MCF 10A (cell line): ENCODE measurements around the gene CD8B. TPM values are rescaled to one million over a fixed set of nuclear protein-coding genes. Genes with fewer than 3 reads are reported as not detected.

ENCODE experiments used
- BruUV-seq: library from RNA; stranded (reverse); fragments of 400-500 nt; replicated peaks from 2 replicates; lab custom pipeline; 2021; lab: Mats Ljungman, UMichigan
- CTCF ChIA-PET: fragments of 300-600 bp; sonication (Branson Sonifier 250); formaldehyde crosslinking; extraction: SDS; loops from one replicate; lab custom pipeline; 2021; ENCODE audit warnings: antibody characterized with exemption, inconsistent platforms; lab: Yijun Ruan, JAX
- POLR2A ChIA-PET: fragments of 300-600, 350-650 bp; sonication (Branson Sonifier 250); formaldehyde crosslinking; extraction: SDS; loops from one replicate; lab custom pipeline; 2020; ENCODE audit warnings: antibody characterized with exemption, inconsistent platforms; lab: Yijun Ruan, JAX
- DNase-seq: peaks from one replicate; pipeline ENCODE4 v3.0.0-alpha.2; 2018; ENCODE audit not compliant: unreplicated experiment
- H3K27ac Mint-ChIP-seq: one replicate; pipeline ENCODE4 v1.8.0; 2022; ENCODE audit warnings: mild to moderate bottlenecking, low read depth, mixed read lengths; ENCODE audit not compliant: unreplicated experiment
- H3K27me3 Mint-ChIP-seq: one replicate; pipeline ENCODE4 v1.8.0; 2022; ENCODE audit warnings: mixed read lengths; ENCODE audit not compliant: insufficient read depth, unreplicated experiment
- H3K36me3 Mint-ChIP-seq: one replicate; pipeline ENCODE4 v1.8.0; 2022; ENCODE audit warnings: mild to moderate bottlenecking, moderate library complexity, mixed read lengths; ENCODE audit not compliant: insufficient read depth, unreplicated experiment
- H3K4me1 Mint-ChIP-seq: one replicate; pipeline ENCODE4 v1.8.0; 2022; ENCODE audit warnings: mixed read lengths; ENCODE audit not compliant: insufficient read depth, unreplicated experiment
- H3K4me3 Mint-ChIP-seq: one replicate; pipeline ENCODE4 v1.8.0; 2022; ENCODE audit warnings: mild to moderate bottlenecking, moderate library complexity, mixed read lengths; ENCODE audit not compliant: unreplicated experiment
- H3K9me3 Mint-ChIP-seq: one replicate; pipeline ENCODE4 v1.8.0; 2022; ENCODE audit warnings: mixed read lengths; ENCODE audit not compliant: unreplicated experiment
- intact Hi-C: fragments of 100-400 bp; cut with micrococcal nuclease; formaldehyde crosslinking; loops from 2 replicates; pipeline ENCODE4 v1.14.1; 2022
- total RNA-seq: library from RNA; stranded (reverse); gene quantifications from 2 replicates; pipeline ENCODE4 v1.2.3, GENCODE V29; 2022
- TF ChIP-seq, protein P1 (sequence below): fragments of 200-600 bp; IDR thresholded peaks from one replicate; pipeline ENCODE4 v1.8.0; 2022; ENCODE audit warnings: antibody characterized with exemption, mild to moderate bottlenecking; ENCODE audit not compliant: unreplicated experiment

The CD8B gene
- total RNA-seq, 1 experiment from 2014 or later, result not detected

DNA sequence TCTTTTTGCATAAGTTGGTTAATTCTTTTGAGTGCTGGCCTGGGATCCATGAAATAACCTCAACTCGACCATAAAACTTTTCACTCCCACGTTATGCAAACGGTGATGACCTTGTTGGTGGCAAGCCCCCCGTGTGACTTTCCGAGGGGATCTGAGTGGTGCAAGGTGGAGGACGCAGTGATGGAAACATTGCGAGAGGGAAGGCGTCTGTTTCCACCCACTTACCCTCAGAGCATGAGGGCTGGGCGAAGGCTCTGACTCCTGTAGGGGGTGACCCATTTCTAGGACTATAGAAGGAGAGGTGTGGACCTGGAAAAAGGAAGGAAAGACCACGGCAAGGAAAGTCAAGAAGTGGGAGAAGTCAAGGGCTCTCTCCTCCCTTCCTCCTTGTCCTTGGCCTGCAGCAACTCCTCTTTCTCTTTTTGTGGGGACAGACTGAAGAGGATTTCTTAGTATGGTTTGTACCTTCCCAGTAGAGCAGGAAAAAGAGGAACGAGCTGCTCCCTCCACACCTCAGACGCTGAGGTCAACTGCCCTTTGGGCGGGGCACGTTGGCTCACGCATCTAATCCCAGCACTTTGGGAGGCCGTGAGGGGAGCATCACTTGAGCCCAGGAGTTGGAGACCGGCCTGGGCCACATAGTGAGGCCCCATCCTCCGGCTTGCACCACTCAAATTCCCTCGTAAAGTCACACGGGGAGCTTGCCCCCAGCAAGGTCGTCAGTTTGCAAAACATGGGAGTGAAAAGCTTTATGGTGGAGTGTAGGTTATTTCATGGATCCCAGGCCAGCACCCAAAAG is 55.4 kb downstream of the CD8B start:
- CTCF ChIA-PET, result interaction anchor here (0.7 to 2.0 kb wide), 2 partner anchors 41 to 432 kb away, joined by 4 to 12 read pairs; no protein-coding TSS in a partner anchor

DNA sequence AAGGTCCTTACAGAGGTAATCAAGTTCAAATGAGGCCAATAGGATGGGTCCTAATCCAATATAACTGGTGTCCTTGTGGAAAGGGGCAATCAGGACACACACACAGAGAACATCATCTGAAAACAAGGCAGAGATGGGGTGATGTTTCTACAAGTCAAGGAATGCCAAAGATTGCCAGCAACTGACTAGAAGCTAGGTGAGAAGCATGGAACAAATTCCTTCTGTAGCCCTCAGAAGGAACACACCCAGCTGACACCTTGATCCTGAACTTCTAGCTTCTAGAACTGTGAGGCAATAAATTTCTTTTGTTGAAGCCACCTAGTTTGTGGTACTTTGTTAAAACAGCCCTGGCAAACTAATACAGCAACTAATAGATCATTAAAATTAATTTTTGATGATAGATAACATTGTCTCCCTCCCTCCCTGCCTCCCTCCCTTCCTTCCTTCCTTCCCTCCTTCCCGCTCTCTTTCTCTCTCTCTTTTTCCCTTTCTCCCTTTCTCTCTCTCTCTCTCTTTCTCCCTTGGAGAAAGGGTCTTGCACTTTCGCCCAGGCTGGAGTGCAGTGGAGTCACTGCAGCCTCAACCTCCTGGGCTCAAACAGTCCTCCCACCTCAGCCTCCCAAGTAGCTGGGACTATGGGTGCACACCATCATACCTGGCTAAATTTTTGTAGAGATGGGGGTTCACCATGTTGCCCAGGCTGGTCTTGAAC is 60.7 kb downstream of the CD8B start:
- no peaks in the 10 kb centered on the region for H3K4me1 Mint-ChIP-seq
- BruUV-seq, result no TSS peak
- no peaks in the 10 kb centered on the region for H3K27me3 Mint-ChIP-seq
- no peak overlapping the region for H3K4me3 Mint-ChIP-seq
- DNase-seq, result no peak
- ChIA-PET CTCF (interaction anchor here (1.3 kb wide), 1 partner anchor 36 kb away, joined by 5 read pairs; no protein-coding TSS in a partner anchor), POLR2A (no interaction called here)
- no peaks in the 10 kb centered on the region for H3K36me3 Mint-ChIP-seq
- H3K9me3 Mint-ChIP-seq, result peaks cover 15% of the 10 kb centered on the region
- no peak overlapping the region for H3K27ac Mint-ChIP-seq
- intact Hi-C loops, result no loop called here
- TF ChIP-seq, protein P1, sequence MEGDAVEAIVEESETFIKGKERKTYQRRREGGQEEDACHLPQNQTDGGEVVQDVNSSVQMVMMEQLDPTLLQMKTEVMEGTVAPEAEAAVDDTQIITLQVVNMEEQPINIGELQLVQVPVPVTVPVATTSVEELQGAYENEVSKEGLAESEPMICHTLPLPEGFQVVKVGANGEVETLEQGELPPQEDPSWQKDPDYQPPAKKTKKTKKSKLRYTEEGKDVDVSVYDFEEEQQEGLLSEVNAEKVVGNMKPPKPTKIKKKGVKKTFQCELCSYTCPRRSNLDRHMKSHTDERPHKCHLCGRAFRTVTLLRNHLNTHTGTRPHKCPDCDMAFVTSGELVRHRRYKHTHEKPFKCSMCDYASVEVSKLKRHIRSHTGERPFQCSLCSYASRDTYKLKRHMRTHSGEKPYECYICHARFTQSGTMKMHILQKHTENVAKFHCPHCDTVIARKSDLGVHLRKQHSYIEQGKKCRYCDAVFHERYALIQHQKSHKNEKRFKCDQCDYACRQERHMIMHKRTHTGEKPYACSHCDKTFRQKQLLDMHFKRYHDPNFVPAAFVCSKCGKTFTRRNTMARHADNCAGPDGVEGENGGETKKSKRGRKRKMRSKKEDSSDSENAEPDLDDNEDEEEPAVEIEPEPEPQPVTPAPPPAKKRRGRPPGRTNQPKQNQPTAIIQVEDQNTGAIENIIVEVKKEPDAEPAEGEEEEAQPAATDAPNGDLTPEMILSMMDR, result no peak

More for the DNA sequence above, 55.4 kb downstream of the CD8B start:
- no peak overlapping the region for H3K4me3 Mint-ChIP-seq
- H3K4me1 Mint-ChIP-seq, result peaks cover 6% of the 10 kb centered on the region
- no peaks in the 10 kb centered on the region for H3K27me3 Mint-ChIP-seq
- no peak overlapping the region for H3K27ac Mint-ChIP-seq
- DNase-seq, result no peak
- intact Hi-C loops, result no loop called here
- TF ChIP-seq, protein P1, result no peak
- POLR2A ChIA-PET, result no interaction called here
- no peaks in the 10 kb centered on the region for H3K36me3 Mint-ChIP-seq
- no TSS peak for BruUV-seq
- no peaks in the 10 kb centered on the region for H3K9me3 Mint-ChIP-seq

DNA sequence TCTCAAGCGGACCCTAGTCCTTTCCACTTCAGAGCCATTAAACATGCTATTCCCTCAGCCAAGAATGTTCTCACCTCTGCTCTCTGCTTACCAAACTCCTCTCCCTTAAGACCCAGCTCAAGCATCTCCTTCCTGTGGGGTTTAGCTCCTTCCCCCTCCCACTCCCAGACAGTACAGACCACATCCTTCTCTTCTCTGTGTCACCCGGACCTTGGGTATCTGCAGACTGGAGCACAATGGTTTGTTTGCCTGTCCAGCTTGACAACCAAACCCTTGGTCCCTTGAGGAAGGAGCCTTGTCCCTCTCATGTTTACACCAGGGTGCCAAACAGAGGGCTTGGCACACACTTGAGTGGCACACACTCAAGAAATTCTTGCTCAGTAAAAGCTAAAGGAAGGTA is 66.8 kb downstream of the CD8B start:
- Mint-ChIP-seq H3K9me3 (peaks cover 28% of the 10 kb centered on the region), H3K4me1 (no peaks in the 10 kb centered on the region), H3K27ac (no peak overlapping the region), H3K27me3 (peaks cover 10% of the 10 kb centered on the region), H3K36me3 (no peaks in the 10 kb centered on the region), H3K4me3 (no peak overlapping the region)
- ChIA-PET CTCF (interaction anchor here (3.9 kb wide), 1 partner anchor 13 kb away, joined by 21 read pairs; no protein-coding TSS in a partner anchor), POLR2A (no interaction called here)
- TF ChIP-seq, protein P1, result no peak
- no peak for DNase-seq
- intact Hi-C loops, result no loop called here
- no TSS peak for BruUV-seq

DNA sequence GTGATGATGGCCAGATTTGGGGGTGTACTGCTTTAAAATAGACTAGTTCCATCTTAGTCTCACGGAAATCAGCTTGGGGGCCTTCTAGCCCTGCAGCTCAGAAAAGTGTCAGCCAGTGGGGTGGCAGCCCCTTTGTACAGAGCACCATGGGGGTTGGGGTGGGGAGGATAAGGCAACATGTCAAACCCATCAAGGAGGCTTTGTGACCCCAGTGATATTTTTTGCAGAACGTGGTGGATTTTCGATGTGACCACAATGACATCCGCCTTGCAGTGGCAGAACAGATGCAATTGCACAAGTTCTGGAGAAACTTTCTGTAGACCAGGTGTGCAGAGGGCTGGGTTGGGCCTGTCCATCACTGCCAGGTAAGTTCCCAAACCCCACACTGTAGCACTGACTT is 67.9 kb downstream of the CD8B start:
- POLR2A ChIA-PET, result no interaction called here
- Mint-ChIP-seq H3K27me3 (peaks cover 10% of the 10 kb centered on the region), H3K4me1 (no peaks in the 10 kb centered on the region), H3K36me3 (no peaks in the 10 kb centered on the region), H3K4me3 (no peak overlapping the region), H3K27ac (no peak overlapping the region), H3K9me3 (peaks cover 28% of the 10 kb centered on the region)
- no TSS peak for BruUV-seq
- CTCF ChIA-PET, result no interaction called here
- no peak for DNase-seq
- TF ChIP-seq, protein P1, result no peak
- intact Hi-C loops, result no loop called here
